ENCODE results near the gene PWWP2B.

The PWWP2B gene

GRCh38 chr10:132390170-132390920 lies 6.7 kb upstream of the PWWP2B start:
- DNase-seq = no peak
- Histone ChIP-seq H3K4me1 (no peaks in the 10 kb centered on the region), H3K27me3 (no peaks in the 10 kb centered on the region), H3K36me3 (no peaks in the 10 kb centered on the region), H3K9me3 (no peaks in the 10 kb centered on the region), H3K4me3 (ENCODE audit: low read depth, low read length) (no peak overlapping the region)
- TF ChIP-seq, protein P1, sequence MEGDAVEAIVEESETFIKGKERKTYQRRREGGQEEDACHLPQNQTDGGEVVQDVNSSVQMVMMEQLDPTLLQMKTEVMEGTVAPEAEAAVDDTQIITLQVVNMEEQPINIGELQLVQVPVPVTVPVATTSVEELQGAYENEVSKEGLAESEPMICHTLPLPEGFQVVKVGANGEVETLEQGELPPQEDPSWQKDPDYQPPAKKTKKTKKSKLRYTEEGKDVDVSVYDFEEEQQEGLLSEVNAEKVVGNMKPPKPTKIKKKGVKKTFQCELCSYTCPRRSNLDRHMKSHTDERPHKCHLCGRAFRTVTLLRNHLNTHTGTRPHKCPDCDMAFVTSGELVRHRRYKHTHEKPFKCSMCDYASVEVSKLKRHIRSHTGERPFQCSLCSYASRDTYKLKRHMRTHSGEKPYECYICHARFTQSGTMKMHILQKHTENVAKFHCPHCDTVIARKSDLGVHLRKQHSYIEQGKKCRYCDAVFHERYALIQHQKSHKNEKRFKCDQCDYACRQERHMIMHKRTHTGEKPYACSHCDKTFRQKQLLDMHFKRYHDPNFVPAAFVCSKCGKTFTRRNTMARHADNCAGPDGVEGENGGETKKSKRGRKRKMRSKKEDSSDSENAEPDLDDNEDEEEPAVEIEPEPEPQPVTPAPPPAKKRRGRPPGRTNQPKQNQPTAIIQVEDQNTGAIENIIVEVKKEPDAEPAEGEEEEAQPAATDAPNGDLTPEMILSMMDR (IDR thresholded peaks at IDR 0.05; ENCODE audit: low read depth, low read length) = no peak

DNA sequence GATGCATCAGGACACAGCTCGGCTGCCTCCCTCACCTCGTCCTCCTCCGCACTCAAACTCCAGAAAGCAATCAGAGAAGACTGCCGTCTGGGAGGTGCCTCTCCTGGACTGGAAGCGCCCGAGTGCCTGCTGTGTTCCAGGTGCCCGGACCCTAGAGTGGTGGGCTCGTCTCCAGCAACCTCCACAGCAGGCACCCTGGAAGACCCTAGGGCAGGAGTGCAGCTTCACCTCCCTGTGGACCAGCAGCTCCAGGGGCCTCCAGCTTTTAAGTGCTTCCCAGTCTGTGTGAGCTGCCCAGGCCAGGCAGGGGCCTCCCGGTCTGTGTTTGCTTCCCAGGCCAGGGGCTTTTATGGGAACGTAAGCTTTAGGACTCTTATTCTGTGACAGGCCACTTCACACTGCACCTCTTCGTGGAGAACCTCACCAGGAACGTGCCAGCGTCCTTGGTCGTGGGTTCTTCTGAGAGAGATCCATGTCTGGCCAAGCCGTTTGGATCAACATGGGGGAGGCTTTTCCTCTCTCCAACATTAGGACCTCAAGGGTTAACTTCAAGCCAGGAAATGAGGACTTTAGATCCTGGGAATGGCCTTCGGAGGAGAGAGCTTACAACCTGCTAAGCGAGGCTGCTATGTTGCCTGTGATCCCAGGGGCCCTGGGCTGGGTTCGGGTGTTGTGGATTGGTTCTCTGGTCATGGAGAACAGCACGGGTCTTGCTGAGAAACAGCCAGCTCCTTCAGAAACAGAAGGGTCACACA lies 5.9 kb upstream of the PWWP2B start:
- TF ChIP-seq, protein P1 (IDR thresholded peaks at IDR 0.05; ENCODE audit: low read depth, low read length) = no peak
- H3K36me3 ChIP-seq = no peaks in the 10 kb centered on the region
- no peaks in the 10 kb centered on the region for H3K27me3 ChIP-seq
- no peak overlapping the region for H3K4me3 ChIP-seq (ENCODE audit: low read depth, low read length)
- H3K4me1 ChIP-seq = peaks cover 4% of the 10 kb centered on the region; the same call in 1 of the 2 replicates
- no peaks in the 10 kb centered on the region for H3K9me3 ChIP-seq
- no peak for DNase-seq

- H3K4me3 ChIP-seq (ENCODE audit: low read depth, low read length) = no peak overlapping the region
- no peaks in the 10 kb centered on the region for H3K9me3 ChIP-seq
- no peaks in the 10 kb centered on the region for H3K36me3 ChIP-seq
- no peaks in the 10 kb centered on the region for H3K27me3 ChIP-seq
- TF ChIP-seq, protein P1 (IDR thresholded peaks at IDR 0.05; ENCODE audit: low read depth, low read length) = no peak
- peaks cover 4% of the 10 kb centered on the region; the same call in 1 of the 2 replicates for H3K4me1 ChIP-seq
- DNase-seq = no peak
Measured at GRCh38 chr10:132391676-132392020, 5.4 kb upstream of the PWWP2B start.

DNA sequence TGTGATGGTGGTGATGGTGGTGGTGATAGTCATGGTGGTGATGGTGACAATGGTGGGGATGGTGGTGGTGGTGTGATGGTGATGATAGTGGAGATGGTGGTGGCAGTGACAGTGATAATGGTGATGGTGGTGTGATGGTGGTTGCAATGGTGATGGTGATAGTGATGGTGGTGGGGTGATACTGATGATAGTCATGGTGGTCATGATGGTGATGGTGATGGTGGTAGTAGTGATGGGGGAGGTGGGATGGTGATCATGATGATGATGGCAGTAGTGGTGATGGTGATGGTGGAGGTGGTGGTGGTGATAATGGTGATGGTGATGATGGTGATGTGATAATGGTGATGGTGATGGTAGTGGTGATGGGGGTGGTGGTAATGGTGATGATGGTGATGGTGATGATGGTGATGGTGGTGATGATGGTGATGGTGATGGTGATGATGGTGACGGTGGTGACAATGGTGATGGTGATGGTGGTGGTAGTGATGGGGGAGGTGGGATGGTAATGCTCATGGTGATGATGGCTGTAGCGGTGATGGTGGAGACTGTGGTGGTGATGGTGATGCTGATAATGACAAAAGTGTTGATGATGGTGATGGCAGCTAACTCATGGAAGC lies 4.7 kb upstream of the PWWP2B start:
- peaks cover 4% of the 10 kb centered on the region; the same call in 1 of the 2 replicates for H3K4me1 ChIP-seq
- no peaks in the 10 kb centered on the region for H3K27me3 ChIP-seq
- H3K36me3 ChIP-seq = no peaks in the 10 kb centered on the region
- DNase-seq = no peak
- no peaks in the 10 kb centered on the region for H3K9me3 ChIP-seq
- no peak overlapping the region for H3K4me3 ChIP-seq (ENCODE audit: low read depth, low read length)
- TF ChIP-seq, protein P1 (IDR thresholded peaks at IDR 0.05; ENCODE audit: low read depth, low read length) = no peak

DNA sequence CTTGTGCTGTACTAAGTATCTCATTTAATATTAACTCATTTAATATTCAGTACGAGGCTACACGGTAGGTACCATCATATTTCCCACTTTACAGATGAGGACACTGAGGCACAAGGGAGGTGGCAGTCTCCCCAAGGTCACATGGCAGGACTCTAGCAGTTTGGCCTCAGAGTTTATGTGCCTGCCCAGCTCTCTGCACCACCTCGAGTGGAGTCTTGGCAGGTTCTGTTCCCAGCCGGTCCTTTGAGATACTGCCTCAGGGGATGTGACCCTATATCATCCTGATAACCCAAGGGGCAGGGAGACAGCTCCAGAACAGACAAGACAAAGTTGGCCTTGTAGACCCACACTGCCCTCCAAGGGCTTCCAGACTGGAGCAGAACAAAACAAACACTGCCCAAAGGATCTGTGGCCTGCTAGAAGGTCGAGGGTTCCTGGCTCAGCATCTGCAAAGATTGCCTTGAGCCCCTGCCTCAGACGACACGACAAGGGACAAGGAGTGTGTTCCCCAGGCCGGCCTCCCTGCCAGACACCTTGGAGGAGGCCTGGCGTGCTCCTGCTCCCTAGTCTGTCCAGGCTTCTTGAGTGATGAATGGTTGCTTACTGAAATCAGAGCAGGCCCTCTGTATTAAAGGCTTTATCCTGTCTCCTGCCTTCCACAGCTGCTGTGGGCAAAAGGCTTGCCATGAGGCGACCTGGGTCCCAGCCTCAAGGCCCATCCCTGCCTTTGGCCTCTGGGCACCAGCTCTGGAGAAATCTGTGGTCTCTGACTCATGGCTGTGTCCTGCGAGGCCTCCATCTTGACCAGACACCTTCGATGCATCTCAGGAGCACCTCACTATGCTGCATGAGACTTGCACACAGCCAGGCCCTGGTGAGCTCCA lies 3.9 kb upstream of the PWWP2B start:
- H3K36me3 ChIP-seq = no peaks in the 10 kb centered on the region
- H3K4me3 ChIP-seq (ENCODE audit: low read depth, low read length) = no peak overlapping the region
- TF ChIP-seq, protein P1 (IDR thresholded peaks at IDR 0.05; ENCODE audit: low read depth, low read length) = no peak
- H3K4me1 ChIP-seq = peaks cover 4% of the 10 kb centered on the region
- no peaks in the 10 kb centered on the region for H3K9me3 ChIP-seq
- no peaks in the 10 kb centered on the region for H3K27me3 ChIP-seq
- no peak for DNase-seq
